ENCODE data around the gene PLEKHA7. TPM values are rescaled to one million over a fixed set of nuclear protein-coding genes. Genes with fewer than 3 reads are reported as not detected.

The PLEKHA7 gene
- total and polyA plus RNA-seq, 2 of the 4 experiments (the other 2 are of a cell fraction): 0.12 TPM; not detected in 1

GRCh38 chr11:16861862-16862261, 152.4 kb downstream of the PLEKHA7 start:
- no peak overlapping the region for H2BK120ac ChIP-seq (ENCODE audit: low read depth, low read length)
- intact Hi-C loops (cut with micrococcal nuclease): no loop called here
- ChIA-PET CTCF (no interaction called here), POLR2A (ENCODE audit: unreplicated experiment) (interaction anchor here (0.5 kb wide), 1 partner anchor 14 kb away, joined by 6 read pairs; no protein-coding TSS in a partner anchor)
- 92% methylated on average over 2 of the region's 3 CpGs; no CpG with 5 or more reads in 1 of the 2 experiments for WGBS, 2 experiments (ENCODE audit: extremely low coverage in 2 of 2, insufficient read length in 1 of 2)
- no peaks in the 10 kb centered on the region for H4K20me1 ChIP-seq (ENCODE audit: insufficient read depth, low read length)
- no peak overlapping the region for H4K8ac ChIP-seq (ENCODE audit: low read depth in 2 of 2, low read length in 2 of 2)
- H2BK20ac ChIP-seq (ENCODE audit: low read depth, low read length): no peak overlapping the region
- H3K14ac ChIP-seq (replicated peaks; ENCODE audit: low read depth, low read length): no peak overlapping the region
- peaks cover 5% of the 10 kb centered on the region for H3K27me3 ChIP-seq (ENCODE audit: control insufficient read depth, insufficient read depth, low read length)
- H3K79me1 ChIP-seq (ENCODE audit: low read depth in 1 of 2, low read length in 2 of 2): no peaks in the 10 kb centered on the region
- no peaks in the 10 kb centered on the region for H3K9me1 ChIP-seq (ENCODE audit: insufficient read depth, low read length)
- no peak for DNase-seq
- H3K56ac ChIP-seq (ENCODE audit: extremely low read depth, insufficient read depth, low read length): no peak overlapping the region
- no peak overlapping the region for H3K4me3 ChIP-seq (ENCODE audit: insufficient read depth, low read depth, low read length)
- H2AFZ ChIP-seq (replicated peaks; ENCODE audit: low read length, poor library complexity): no peak overlapping the region
- no peak overlapping the region for H2AK9ac ChIP-seq (replicated peaks; ENCODE audit: low read depth, low read length, poor library complexity)
- no peak for TF ChIP-seq CEBPB (IDR thresholded peaks at IDR 0.05; ENCODE audit: low read depth, low read length)
- TF ChIP-seq FOS (IDR thresholded peaks at IDR 0.05; ENCODE audit: low read depth, low read length): no peak
- no peak for TF ChIP-seq MAZ (IDR thresholded peaks at IDR 0.05; ENCODE audit: borderline replicate concordance, low read depth, low read length)
- TF ChIP-seq NFE2L2 (IDR thresholded peaks at IDR 0.05; ENCODE audit: low read depth, low read length): no peak
- no peak for TF ChIP-seq RFX5 (IDR thresholded peaks at IDR 0.05; ENCODE audit: low read depth, low read length)
- TF ChIP-seq, protein P1, sequence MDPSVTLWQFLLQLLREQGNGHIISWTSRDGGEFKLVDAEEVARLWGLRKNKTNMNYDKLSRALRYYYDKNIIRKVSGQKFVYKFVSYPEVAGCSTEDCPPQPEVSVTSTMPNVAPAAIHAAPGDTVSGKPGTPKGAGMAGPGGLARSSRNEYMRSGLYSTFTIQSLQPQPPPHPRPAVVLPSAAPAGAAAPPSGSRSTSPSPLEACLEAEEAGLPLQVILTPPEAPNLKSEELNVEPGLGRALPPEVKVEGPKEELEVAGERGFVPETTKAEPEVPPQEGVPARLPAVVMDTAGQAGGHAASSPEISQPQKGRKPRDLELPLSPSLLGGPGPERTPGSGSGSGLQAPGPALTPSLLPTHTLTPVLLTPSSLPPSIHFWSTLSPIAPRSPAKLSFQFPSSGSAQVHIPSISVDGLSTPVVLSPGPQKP (IDR thresholded peaks at IDR 0.05; ENCODE audit: borderline replicate concordance, low read depth, low read length): no peak
- no peak for TF ChIP-seq CHD1 (IDR thresholded peaks at IDR 0.05; ENCODE audit: low read depth, low read length)
- no peak for TF ChIP-seq RAD21 (IDR thresholded peaks at IDR 0.05; ENCODE audit: low read length)
- TF ChIP-seq MAFK (IDR thresholded peaks at IDR 0.05; ENCODE audit: low read depth, low read length): no peak
- TF ChIP-seq SMC3 (IDR thresholded peaks at IDR 0.05; ENCODE audit: low read depth, low read length): no peak
- H3K9me3 ChIP-seq (ENCODE audit: control insufficient read depth, insufficient read depth, low read length): no peaks in the 10 kb centered on the region
- no peak overlapping the region for H4K91ac ChIP-seq (ENCODE audit: insufficient read depth, low read depth, low read length)
- in situ Hi-C loops (cut with MboI; ENCODE audit: low sequenced_read_pairs): no loop called here
- no peaks in the 10 kb centered on the region for H3K36me3 ChIP-seq (ENCODE audit: control insufficient read depth, insufficient read depth, low read length)
- no peak overlapping the region for H2AK5ac ChIP-seq (ENCODE audit: low read depth, low read length)
- dilution Hi-C loops (cut with HindIII; ENCODE audit: low sequenced_read_pairs, unreplicated experiment): no loop called here
- H3K27ac ChIP-seq (ENCODE audit: insufficient read depth, low read length): no peak overlapping the region
- no peak overlapping the region for H3K18ac ChIP-seq (ENCODE audit: low read depth, low read length)
- H3K4ac ChIP-seq (ENCODE audit: low read depth, low read length): no peak overlapping the region
- H2BK15ac ChIP-seq (ENCODE audit: low read depth, low read length): no peak overlapping the region
- H2BK5ac ChIP-seq (ENCODE audit: low read depth, low read length, poor library complexity, severe bottlenecking): no peak overlapping the region
- H3K23ac ChIP-seq (ENCODE audit: low read depth, low read length): no peak overlapping the region
- BruUV-seq (replicated peaks): no TSS peak
- no peak for ATAC-seq (ENCODE audit: low read depth)
- no peaks in the 10 kb centered on the region for H3K4me1 ChIP-seq (ENCODE audit: control insufficient read depth, insufficient read depth, low read length)
- no peak overlapping the region for H3K9ac ChIP-seq (ENCODE audit: low read depth, low read length)
- no peak overlapping the region for H4K5ac ChIP-seq (ENCODE audit: low read depth, low read length)
- no peak overlapping the region for H3K4me2 ChIP-seq (ENCODE audit: low read depth, low read length)
